Fibroblast of gingiva (primary cell): ENCODE data around the gene RFX5.
"Not testable (repeated sequence)": the region's sequence is repeated elsewhere in the genome, so short reads cannot be mapped to it uniquely, and the experiment has no call there.

ENCODE experiments used
- DNase-seq: peaks from one replicate; pipeline ENCODE4 v3.0.0-alpha.2; 2011; ENCODE audit warnings: low read depth

RFX5 gene

DNA sequence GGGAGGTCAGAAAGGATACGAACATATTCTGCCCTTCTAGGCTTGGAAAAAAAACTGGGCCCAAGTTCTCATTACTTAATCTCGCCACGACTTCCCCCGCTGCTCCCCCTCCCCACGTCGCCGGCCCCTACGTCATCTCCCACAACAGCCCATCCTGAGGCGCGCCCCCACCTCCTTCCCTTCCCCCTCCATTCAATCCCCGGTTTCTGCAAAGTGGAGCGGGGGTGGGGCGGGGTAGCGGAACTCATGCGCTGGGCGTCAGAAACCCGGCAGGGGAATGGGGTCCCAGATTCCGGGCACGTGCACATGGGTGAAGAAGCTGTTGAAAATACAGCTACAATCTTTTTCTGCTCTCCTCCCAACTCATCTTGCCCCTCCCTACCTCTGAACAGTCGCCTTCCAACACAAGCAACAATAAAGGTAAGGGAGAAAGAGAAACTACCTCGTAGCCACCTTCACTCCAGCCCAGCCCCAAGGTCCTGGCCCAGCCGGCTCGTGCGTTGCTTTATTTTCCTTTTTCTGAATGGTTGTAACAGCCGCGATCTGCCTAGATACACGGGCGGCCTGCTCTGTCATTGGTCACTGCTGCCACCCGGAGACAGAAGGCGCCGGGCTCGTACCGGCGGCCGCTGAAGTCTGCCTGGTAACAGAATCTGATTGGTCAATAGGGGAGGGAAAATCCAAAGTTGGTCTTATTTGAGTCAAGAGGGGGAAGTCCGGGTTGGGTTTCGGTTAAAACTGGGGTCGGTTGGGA is at the start of gene RFX5:
Gene RFX5 (minus strand): TSS at position 484 of the 754 bp plus-strand sequence. CDS start 932 bp downstream, outside the sequence.
- peak; percentile 94 for DNase-seq

DNA sequence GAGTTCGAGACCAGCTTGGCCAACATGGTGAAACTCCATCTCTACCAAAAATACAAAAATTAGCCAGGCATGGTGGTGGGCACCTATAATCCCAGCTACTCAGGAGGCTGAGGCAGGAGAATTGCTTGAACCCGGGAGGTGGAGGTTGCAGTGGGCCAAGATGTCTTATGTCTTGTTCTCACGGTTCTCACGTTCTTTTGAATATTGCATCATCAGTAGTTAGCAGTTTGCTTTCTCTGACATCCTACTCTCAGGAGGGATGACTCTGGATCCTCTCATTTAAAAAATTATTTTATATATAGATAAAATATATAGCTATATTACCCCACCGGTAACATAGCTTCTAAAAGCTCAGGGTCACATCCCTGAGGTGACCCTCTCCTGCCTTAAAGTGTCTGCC is 49.2 kb upstream of the RFX5 start:
- DNase-seq = not testable (repeated sequence)

DNA sequence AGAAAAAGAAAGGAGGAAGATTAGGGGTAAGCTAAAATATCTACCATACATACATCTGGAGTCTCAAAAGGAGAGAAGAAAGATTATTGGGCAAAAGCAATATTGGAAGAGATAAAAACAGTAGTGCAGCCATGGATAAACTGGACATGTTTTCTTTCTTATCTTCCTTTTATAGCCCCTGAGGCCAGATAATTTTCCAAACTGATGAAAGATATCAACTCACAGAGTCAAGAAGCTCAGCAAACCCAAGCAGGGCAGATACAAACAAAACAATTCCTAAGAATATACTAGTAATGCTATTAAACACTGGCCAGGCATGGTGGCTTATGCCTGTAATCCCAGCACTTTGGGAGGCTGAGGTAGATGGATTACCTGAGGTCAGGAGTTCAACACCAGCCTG is 46.5 kb upstream of the RFX5 start:
- DNase-seq = no peak

DNA sequence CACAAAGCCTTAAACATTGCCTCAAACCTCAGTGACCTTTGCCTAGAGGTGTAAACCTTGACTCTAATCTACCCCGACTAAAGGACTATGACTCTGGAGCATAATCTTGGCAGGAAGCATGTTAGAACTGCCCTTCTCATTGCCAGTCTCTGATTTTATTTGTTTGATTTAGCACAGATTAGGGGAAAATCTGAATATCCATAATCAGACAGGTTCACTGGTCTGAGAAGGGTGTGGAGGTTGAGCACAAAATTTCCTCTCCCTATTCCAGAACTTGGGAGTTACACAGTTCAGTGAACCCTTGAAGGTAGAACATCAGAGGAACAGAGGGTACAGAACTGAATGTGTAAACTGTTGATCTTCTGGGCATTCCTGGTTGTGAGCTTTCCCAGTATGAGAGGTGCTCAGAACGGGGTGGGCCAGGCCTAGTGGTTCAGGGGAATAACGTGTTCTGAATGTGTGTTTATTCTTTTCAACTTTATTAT is 44.1 kb upstream of the RFX5 start:
- DNase-seq = no peak

DNA sequence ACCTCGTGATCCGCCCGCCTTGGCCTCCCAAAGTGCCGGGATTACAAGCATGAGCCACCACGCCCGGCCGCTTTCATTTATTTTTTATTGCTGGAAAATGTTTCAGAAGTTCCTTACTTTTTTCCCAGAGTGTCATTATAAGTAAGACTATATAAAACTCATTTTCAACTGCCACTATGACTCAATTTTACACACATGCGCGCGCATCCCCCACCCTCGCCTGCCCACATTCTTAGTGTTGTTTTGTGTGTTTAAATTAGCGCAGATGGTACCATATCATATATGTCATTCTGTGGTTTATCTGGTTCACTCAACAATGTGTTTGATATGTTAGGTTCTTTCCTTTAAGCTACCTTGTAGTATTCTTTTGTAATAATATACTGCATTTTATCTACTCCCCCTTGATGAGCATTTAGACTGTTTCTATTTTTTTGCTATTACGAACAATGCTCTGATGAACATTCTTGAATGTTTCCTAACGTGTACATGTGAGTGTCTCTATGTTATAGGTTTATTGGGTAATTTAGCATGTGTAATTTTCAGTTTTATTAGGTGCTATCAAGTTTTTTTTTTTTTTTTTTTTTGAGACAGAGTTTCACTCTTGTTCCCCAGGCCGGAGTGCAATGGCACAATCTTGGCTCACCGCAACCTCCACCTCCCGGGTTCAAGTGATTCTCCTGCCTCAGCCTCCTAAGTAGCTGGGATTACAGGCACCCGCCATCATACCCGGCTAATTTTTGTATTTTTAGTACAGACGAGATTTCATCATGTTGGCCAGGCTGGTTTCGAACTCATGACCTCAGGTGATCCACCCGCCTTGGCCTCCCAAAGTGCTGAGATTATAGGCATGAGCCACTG is 43.4 kb upstream of the RFX5 start:
- not testable (repeated sequence) for DNase-seq

DNA sequence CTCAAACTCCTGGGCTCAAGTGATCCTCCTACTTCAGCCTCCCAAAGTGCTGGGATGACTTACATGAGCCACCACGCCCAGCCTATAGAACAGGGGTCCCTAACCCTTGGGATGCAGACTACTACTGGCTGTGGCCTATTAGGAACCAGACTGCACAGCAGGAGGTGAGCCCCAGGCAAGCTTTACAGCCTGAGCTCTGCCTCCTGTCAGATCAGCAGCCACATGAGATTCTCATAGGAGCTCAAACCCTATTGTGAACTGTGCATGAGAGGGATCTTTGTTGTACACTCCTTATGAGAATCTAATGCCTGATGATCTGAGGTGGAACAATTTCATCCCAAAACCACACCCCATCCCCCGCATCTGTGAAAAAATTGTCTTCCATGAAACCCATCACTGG is 39.0 kb upstream of the RFX5 start:
- no peak for DNase-seq

DNA sequence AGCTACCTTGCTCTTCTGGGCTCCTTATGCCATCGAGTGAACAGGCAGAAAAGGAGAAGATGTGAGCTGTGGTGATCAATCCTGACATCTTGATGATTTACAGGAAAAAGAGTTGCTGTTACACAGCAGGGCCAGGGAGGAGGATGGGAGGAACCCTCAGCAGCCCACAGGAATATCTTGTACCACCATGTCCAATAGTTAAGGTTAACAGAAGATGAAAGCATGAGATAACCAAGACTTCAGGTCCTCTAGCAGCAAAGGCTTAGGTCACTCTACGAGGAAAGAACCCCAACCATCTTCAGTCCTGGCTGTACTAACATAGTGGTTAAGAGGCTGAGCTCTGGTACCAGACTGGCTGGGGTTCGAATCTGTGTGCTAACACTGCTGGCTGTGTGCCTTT is 37.5 kb upstream of the RFX5 start:
- DNase-seq = no peak

DNA sequence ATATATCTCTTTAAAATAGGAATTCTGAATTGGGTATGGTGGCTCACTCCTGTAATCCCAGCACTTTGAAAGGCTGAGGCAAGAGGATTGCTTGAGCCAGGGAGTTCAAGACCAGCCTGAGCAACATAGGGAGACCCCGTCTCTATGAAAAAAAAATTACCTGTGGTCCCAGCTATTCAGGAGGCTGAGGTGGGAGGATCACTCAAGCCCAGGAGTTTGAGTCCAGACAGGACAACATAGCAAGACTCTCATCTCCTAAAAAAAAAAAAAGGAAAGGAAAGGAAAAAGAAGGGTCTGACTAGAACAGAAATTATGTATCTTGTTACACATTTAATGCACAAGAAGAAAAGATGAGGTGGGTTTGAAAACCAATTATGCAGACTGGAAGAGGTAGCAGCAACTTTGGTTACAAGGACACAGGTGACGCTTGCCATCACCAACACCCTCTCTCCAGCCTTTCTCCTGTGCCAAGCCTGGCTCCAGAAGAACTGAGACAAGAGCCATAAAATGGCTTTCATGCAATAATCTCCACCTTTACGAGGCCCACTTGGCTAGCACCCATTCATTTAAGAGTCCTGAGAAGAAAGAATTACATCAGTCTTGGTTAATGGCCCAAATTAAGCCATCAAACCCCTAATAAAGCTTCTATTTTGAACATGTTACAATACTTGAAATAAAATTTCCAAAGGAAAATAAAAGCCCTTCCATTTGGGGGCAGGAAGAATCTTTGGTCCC is 30.3 kb upstream of the RFX5 start:
- no peak for DNase-seq

DNA sequence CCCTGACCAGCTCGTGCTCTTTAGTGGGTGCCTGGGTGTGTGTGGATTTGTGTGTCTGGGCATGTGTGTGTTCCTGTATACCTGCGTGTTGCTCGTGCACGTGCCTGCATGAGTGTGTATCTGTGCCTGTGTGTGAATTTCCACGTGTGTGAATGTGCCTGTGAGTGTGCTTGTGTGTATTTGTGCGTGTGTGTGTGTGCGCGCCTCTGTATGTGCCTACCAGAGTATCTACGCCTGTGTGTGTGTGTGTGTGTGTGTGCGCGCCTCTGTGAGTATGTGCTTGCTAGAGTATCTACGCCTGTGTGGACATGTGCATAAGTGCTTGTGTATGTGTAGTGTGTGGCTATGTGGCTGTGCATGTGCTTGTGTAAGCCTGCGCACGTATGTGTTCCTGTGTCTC is 26.1 kb upstream of the RFX5 start:
- no peak for DNase-seq

DNA sequence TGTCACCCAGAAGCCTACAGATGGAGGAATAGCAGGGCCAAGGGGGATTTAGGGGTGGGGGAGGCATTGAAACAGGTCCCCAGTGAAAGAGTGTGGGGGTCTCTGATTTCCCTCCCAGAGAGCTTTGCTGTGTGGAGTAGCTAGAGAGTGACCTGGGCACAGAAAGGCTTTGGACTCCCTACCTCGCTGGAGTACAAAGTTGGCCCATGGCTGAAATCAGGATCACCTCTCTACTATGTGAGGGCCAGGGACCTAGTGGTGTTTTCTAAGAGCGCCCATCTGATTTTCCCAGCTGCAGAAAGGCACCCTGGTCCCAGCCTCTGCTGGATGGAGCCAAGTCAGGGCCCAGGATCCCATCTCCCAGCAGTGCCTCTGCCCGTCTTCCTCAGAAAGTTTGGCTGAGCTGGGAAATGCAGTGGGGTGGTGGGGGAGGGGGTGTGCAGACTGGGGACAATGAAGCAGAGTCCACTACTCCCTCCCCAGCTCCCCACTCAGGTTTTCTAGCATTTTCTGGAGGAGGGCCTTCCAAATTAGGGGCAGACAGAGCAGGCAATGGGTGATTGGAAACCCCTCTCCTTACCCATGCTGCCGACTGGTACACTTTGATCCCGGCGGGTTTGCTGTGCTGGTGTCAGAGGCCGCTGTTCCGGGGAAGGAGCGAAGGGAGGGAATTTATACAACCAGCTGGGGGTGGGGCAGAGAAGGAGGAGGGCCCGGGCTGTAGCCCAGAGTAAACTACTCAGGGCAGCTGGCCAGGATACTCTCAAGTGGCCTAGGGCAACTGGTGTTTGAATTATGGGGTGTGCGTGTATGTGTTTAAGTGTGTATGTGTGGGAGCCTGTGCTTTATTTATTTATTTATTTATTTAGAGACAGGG is 25.2 kb upstream of the RFX5 start, which contains the start of gene SELENBP1:
Gene SELENBP1 (minus strand): TSS at position 648 of the 877 bp plus-strand sequence. CDS start 64 bp downstream, at position 584.
- DNase-seq = peak; percentile 85

DNA sequence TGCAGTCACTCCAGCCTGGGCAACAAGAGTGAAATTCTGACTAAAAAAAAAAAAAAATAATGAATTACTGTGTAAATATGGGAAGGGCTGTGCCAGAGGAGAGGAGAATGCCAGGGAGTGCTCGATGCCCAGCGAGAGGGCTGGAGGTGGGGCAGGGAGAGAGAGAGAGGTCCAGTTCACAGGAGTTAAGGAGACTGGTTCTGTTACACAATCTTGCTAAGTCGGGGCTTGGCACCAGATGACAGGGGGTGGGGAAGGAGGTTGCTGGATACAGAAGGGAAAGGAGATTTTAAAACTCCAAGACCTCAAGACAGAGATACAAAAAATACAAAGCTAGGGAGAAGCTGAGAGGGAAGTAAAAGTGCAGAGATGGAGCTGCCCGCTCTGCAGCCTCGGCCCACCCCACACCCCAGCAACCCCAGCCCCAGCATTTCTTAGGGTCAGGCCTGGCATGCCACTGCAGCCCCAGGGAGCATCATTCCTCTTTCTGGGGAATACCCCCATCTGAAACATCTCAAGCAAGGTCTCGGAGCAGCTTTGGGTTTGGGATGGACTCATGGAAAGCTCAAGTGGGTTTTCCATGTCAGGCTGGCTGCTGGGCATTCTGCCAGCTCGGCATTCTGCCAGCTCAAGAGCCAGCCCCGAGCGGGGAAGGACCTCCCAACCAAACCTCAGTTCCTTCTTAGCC is 24.5 kb upstream of the RFX5 start:
- peak; percentile 86 for DNase-seq

DNA sequence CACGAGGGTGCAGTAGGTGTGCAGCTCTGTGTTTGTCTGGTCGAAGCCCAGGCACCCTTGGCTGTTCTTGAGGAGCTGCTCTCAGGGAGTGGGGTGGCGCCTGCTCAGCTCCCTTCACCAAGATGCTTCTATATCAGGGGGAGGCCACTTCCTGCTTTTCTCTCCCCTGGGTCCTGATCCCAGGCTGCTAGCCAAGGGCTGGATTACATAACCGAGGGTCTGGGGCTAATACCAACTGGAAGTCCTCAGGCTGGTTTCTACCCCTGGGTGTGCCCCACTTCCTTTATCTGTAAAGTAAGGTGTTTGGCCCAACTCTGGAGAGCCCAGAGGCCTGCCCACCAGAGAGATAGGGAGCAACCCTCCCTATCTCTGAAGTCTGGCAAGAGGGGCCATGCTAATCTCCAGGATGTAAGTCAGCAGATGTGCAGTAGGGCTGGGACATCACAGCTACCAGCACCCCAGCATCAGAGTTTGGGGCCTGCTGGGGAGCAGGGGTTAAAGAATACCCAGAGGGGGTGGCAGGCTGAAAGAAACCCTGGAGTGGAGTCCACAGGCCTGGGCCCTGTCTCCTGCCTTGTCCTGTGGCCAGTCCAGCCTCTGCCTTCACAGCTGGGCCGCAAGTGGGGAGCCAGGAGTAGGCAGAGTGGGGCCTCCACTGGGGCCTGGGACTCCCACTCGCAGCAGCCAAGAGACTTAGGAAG is 23.3 kb upstream of the RFX5 start:
- no peak for DNase-seq

DNA sequence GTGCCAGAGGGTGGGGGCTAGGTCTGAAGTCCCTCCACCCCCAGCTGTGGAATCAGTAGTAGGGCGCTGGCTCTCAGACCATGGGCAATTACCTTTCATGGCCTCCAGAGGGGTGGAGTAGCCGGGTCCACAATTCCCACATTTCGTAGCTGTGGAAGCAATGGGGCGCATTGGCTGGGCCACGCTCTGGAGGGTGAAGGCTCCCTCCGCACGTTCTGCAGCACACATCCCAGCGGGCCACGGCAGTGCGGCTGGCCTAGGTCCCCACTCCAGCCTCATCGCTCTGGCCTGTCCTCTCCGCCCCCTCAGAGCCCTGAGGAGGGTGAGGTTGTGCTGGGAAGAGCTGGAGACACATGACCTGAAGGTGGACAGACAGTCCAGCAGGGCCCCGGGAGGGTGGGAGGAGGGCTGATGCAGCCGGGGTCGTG is 22.6 kb upstream of the RFX5 start:
- DNase-seq = no peak

DNA sequence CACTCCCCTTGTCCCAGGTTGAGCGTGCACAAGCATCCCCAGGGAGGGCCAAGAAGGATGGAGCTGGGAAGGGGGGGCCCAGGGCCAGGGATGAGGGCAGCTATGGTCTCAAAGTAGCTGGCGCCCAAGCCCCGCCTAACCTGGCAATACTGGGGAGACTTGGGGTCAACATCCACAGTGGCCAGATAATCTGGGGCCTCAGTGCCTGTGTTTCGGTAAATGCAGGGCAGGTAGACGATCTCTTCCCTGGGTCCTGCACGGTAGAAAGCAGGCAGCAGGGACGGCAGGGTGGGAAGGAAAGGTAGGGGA is 22.2 kb upstream of the RFX5 start:
- DNase-seq = no peak

DNA sequence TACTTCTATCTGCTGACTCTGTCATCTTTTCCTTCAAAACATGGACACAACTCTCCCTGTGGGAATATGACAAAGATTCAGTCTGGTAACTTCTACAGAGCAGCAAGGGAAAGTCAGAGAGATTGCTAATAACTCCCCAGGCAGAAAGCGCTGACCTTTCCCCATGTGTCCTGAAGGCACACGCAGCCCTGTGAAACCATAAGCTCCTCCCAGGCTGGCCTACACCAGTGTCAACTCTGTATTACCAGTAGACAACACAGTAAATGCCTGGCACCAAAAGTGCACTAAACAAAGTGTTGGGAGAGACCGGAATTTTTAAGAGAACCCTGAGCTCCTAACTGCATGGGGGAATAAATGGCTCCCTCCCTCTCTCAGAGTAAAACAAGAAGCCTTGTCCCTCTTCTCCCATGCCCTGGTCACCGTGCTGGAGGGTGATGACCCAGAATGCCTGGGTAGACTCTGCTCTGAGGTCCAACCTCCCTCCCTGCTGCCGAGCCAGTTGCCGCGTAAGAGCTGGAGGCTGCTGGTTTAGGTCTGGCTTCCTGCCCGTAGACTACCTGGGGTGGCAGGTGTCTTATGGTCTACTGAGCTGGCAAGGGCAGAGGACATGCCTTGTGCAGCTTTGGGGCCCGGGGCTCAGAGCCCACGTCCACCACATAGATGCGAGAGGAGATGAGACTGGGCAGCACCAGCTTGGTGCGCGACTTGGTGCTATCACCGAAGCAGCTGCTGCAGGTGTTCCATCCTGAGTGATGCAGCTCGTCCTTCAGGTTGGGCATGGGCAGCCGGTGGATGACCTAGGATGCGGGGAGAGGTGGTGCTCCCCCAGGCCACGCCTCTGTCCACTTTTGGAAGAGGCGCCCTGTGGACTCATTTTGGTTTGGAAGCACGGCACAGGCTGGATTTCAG is 21.6 kb upstream of the RFX5 start:
- DNase-seq = no peak

DNA sequence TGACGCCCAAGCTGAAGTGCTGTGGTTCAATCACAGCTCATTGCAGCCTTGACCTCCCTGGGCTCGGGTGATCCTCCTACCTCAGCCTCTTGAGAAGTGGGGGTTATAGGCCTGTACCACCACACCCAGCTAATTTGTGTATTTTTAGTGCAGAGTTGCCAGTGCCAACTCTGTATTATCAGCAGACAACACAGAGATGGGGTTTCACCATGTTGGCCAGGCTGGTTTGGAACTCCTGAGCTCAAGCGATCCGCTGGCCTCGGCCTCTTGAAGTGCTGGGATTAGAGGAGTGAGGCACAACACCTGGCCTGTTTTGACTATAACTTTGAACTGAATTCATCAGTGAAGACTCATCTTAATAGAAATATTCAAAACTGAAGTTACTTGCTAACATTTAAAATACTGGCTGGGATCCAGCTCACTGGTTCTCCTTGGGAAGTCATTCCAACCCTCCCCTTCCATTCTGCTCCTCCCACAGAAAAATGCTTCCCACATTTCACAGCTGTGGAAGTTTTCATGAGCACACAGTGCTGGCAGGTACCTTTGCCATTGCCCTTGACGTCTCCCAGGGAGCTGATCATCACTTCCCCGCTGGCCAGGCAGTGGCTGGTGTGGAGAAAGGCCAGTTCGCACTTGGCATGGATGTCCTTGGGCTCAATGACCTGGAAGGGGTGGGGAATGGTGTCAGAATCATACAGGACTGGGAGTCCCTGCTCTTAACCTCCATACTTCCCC is 20.8 kb upstream of the RFX5 start:
- DNase-seq = no peak

DNA sequence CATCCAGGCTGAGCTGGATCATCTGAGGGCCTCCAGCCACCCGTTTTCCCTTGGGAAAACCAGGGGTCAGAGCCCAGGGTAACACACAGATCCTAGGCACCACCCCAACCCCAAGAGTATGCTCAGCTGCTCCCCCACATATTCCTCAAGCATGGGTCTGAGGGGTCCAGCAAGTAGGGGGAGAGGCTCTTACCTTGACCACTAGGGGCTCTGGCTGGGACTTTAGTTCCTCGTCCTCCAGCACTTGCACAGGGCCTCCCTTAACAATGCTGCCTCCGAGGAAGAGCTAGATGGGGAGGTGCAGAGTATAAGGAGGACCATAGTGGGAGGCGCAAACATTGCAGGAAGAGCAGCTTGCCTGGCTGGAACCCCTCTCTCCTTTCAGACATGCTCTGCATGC is 17.9 kb upstream of the RFX5 start:
- DNase-seq = no peak
